ENCODE measurements around the gene IFI44. TPM values are rescaled to one million over a fixed set of nuclear protein-coding genes. Genes with fewer than 3 reads are reported as not detected.

IFI44 gene, protein sequence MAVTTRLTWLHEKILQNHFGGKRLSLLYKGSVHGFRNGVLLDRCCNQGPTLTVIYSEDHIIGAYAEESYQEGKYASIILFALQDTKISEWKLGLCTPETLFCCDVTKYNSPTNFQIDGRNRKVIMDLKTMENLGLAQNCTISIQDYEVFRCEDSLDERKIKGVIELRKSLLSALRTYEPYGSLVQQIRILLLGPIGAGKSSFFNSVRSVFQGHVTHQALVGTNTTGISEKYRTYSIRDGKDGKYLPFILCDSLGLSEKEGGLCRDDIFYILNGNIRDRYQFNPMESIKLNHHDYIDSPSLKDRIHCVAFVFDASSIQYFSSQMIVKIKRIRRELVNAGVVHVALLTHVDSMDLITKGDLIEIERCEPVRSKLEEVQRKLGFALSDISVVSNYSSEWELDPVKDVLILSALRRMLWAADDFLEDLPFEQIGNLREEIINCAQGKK
- total RNA-seq, result 10 to 100 TPM in 1 of 3 donors, 1 to 10 TPM in 2; 4.4 to 16.6 (median 7.2) TPM

DNA sequence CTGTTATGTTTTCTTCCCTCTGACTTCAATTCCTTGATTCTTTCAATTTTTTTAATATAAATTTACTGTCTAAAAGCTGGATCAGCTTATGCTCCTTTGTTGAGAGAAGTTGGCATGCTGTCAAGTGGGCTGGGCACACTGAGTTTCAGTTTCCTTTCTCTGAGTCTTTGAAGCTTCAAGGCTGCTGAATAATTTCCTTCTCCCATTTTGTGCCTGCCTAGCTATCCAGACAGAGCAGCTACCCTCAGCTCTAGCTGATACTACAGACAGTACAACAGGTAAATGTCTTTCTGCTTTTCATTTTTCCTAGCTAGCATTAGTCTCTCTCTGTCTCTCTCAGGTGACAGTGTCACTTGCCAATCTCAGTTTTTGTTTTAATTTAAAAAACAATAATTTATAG is at the start of gene IFI44:
TSS of gene IFI44 (plus strand) at position 204 of the 400 bp plus-strand sequence. CDS start 365 bp downstream, outside the sequence.
- ATAC-seq (peak; percentile 83 to 86), DNase-seq (peak; percentile 61)
- Mint-ChIP-seq H3K36me3 (ENCODE audit: insufficient read depth) (peaks cover 19% of the 10 kb centered on the region), H3K27me3 (ENCODE audit: low read depth) (no peaks in the 10 kb centered on the region), H3K4me1 (ENCODE audit: low read depth) (peaks cover 74% of the 10 kb centered on the region), H3K9me3 (peaks cover 11% of the 10 kb centered on the region), H3K4me3 (peak within 1 kb of the TSS; percentile 87)

GRCh38 chr1:78601068-78601467 is 48.6 kb upstream of the IFI44 start:
- Mint-ChIP-seq H3K4me3 (no peak overlapping the region), H3K4me1 (ENCODE audit: low read depth) (no peaks in the 10 kb centered on the region), H3K27me3 (ENCODE audit: low read depth) (peaks cover 4% of the 10 kb centered on the region), H3K36me3 (ENCODE audit: insufficient read depth) (no peaks in the 10 kb centered on the region), H3K9me3 (no peaks in the 10 kb centered on the region)
- ATAC-seq, result no peak
- DNase-seq, result no peak

- no peak overlapping the region for H3K4me3 Mint-ChIP-seq
- no peak for ATAC-seq
- no peaks in the 10 kb centered on the region for H3K4me1 Mint-ChIP-seq (ENCODE audit: low read depth)
- peaks cover 3% of the 10 kb centered on the region for H3K27me3 Mint-ChIP-seq (ENCODE audit: low read depth)
- no peaks in the 10 kb centered on the region for H3K9me3 Mint-ChIP-seq
- DNase-seq, result no peak
- no peaks in the 10 kb centered on the region for H3K36me3 Mint-ChIP-seq (ENCODE audit: insufficient read depth)
These were observed 46.4 kb upstream of the IFI44 start for GRCh38 chr1:78603206-78603605.

GRCh38 chr1:78604643-78605042 is 45.0 kb upstream of the IFI44 start:
- ATAC-seq, result no peak
- no peaks in the 10 kb centered on the region for H3K36me3 Mint-ChIP-seq (ENCODE audit: insufficient read depth)
- no peaks in the 10 kb centered on the region for H3K9me3 Mint-ChIP-seq
- H3K4me3 Mint-ChIP-seq, result no peak overlapping the region
- H3K4me1 Mint-ChIP-seq (ENCODE audit: low read depth), result no peaks in the 10 kb centered on the region
- no peak for DNase-seq
- peaks cover 3% of the 10 kb centered on the region for H3K27me3 Mint-ChIP-seq (ENCODE audit: low read depth)

- DNase-seq (no peak), ATAC-seq (no peak)
- no peaks in the 10 kb centered on the region for H3K9me3 Mint-ChIP-seq
- H3K27me3 Mint-ChIP-seq (ENCODE audit: low read depth), result peaks cover 3% of the 10 kb centered on the region
- H3K36me3 Mint-ChIP-seq (ENCODE audit: insufficient read depth), result no peaks in the 10 kb centered on the region
- no peak overlapping the region for H3K4me3 Mint-ChIP-seq
- H3K4me1 Mint-ChIP-seq (ENCODE audit: low read depth), result no peaks in the 10 kb centered on the region
These were observed 43.4 kb upstream of the IFI44 start for GRCh38 chr1:78606274-78606673.

DNA sequence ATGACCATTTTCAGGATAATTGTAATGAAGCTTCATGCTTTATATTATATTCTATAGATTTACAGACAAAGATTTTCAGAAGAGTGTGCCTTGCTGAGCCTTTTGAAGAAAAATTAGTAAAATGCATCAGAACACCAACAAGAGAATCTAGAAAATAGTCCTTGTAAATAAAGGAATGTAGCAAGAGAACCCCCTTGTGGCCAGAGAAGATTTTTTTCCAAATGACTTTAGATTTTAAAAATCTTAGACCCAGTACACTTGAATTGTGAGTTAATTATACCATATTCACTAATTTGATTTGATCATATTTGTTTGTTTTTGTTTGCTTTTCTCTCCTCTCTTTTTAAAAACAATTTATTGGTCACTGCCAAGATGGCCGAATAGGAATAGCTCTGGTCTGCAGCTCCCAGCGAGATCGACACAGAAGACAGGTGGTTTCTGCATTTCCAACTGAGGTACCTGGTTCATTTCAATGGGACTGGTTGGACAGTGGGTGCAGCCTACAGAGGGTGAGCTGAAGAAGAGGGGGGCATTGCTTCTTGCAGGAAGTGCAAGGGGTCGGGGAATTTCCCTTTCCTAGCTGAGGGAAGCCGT is 42.2 kb upstream of the IFI44 start:
- no peaks in the 10 kb centered on the region for H3K36me3 Mint-ChIP-seq (ENCODE audit: insufficient read depth)
- no peak for ATAC-seq
- no peaks in the 10 kb centered on the region for H3K4me1 Mint-ChIP-seq (ENCODE audit: low read depth)
- H3K27me3 Mint-ChIP-seq (ENCODE audit: low read depth), result peaks cover 3% of the 10 kb centered on the region
- no peak overlapping the region for H3K4me3 Mint-ChIP-seq
- no peaks in the 10 kb centered on the region for H3K9me3 Mint-ChIP-seq
- DNase-seq, result no peak

- DNase-seq (no peak), ATAC-seq (no peak)
- H3K4me1 Mint-ChIP-seq (ENCODE audit: low read depth), result no peaks in the 10 kb centered on the region
- H3K36me3 Mint-ChIP-seq (ENCODE audit: insufficient read depth), result no peaks in the 10 kb centered on the region
- no peak overlapping the region for H3K4me3 Mint-ChIP-seq
- H3K27me3 Mint-ChIP-seq (ENCODE audit: low read depth), result peaks cover 3% of the 10 kb centered on the region
- H3K9me3 Mint-ChIP-seq, result no peaks in the 10 kb centered on the region
These were observed 41.7 kb upstream of the IFI44 start for GRCh38 chr1:78607944-78608343.

GRCh38 chr1:78617615-78618026 is 32.0 kb upstream of the IFI44 start:
- ATAC-seq (peak; percentile 52 to 57), DNase-seq (peak; percentile 25)
- H3K36me3 Mint-ChIP-seq (ENCODE audit: insufficient read depth), result no peaks in the 10 kb centered on the region
- no peak overlapping the region for H3K4me3 Mint-ChIP-seq
- no peaks in the 10 kb centered on the region for H3K27me3 Mint-ChIP-seq (ENCODE audit: low read depth)
- H3K4me1 Mint-ChIP-seq (ENCODE audit: low read depth), result peaks cover 39% of the 10 kb centered on the region
- no peaks in the 10 kb centered on the region for H3K9me3 Mint-ChIP-seq

DNA sequence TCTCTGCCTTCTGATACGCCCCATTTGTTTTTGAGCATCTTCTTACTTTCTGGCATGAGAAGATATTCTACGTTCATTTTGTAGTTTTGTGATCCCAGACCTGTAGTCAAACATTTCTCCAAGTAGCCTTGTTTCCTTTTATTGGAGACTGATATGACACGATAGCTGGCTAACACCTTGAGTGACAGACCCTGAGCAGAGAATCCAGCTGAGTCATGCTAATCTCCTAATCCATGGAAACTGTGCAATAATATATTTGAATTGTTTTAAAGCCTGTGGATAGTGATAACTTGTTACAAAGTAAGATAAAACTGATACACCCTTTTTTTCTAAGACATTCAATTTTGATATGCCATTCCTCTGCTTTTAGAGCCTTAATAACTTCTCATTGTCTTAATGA is 30.6 kb upstream of the IFI44 start:
- H3K4me3 Mint-ChIP-seq, result peak overlapping the region; percentile 84
- peaks cover 6% of the 10 kb centered on the region for H3K36me3 Mint-ChIP-seq (ENCODE audit: insufficient read depth)
- H3K9me3 Mint-ChIP-seq, result no peaks in the 10 kb centered on the region

GRCh38 chr1:78619446-78619802 is 30.2 kb upstream of the IFI44 start:
- Mint-ChIP-seq H3K27me3 (ENCODE audit: low read depth) (no peaks in the 10 kb centered on the region), H3K4me3 (peak overlapping the region; percentile 84), H3K4me1 (ENCODE audit: low read depth) (peaks cover 54% of the 10 kb centered on the region), H3K9me3 (no peaks in the 10 kb centered on the region), H3K36me3 (ENCODE audit: insufficient read depth) (peaks cover 10% of the 10 kb centered on the region)
- no peak for DNase-seq
- ATAC-seq, result peak in 1 of 2 donors; percentile 10

More for the DNA sequence above, 30.6 kb upstream of the IFI44 start:
- Mint-ChIP-seq H3K27me3 (ENCODE audit: low read depth) (no peaks in the 10 kb centered on the region), H3K4me1 (ENCODE audit: low read depth) (peaks cover 50% of the 10 kb centered on the region)
- no peak for DNase-seq
- ATAC-seq, result no peak

DNA sequence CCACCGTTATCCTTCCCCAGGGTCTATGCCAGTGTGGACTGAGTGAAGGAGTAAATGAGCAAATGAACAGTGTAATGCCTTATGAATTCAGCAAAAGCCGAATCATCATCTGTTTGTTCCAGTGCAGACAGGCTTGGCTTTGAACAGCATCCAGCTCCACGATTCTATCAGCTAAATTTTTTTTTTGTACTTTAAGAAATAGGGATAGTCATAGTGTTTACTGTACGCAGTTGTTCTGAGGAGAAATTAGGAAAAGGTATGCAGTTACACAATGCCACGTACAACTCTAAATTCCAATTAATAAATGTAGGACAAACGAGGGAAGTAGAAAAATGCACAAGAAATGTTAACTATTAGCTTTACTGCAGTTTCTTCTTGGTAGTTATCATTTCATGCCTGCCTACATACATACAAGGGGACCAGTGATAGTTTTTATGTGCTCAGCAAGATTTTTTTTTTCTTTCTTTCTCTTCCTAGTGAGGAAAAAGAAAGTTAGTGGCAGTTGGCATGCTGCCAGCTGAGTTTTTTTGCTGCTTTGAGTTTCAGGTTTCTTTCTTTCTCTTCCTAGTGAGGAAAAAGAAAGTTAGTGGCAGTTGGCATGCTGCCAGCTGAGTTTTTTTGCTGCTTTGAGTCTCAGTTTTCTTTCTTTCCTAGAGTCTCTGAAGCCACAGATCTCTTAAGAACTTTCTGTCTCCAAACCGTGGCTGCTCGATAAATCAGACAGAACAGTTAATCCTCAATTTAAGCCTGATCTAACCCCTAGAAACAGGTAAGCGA is 29.6 kb upstream of the IFI44 start, which contains the start of gene IFI44L:
TSS of gene IFI44L (plus strand) at position 646 of the 777 bp plus-strand sequence. CDS start 7,468 bp downstream, outside the sequence.
- DNase-seq (peak; percentile 68), ATAC-seq (peak; percentile 49 to 54)
- Mint-ChIP-seq H3K4me3 (peak within 1 kb of the TSS; percentile 84), H3K4me1 (ENCODE audit: low read depth) (peaks cover 60% of the 10 kb centered on the region), H3K9me3 (no peaks in the 10 kb centered on the region), H3K27me3 (ENCODE audit: low read depth) (no peaks in the 10 kb centered on the region), H3K36me3 (ENCODE audit: insufficient read depth) (peaks cover 15% of the 10 kb centered on the region)

DNA sequence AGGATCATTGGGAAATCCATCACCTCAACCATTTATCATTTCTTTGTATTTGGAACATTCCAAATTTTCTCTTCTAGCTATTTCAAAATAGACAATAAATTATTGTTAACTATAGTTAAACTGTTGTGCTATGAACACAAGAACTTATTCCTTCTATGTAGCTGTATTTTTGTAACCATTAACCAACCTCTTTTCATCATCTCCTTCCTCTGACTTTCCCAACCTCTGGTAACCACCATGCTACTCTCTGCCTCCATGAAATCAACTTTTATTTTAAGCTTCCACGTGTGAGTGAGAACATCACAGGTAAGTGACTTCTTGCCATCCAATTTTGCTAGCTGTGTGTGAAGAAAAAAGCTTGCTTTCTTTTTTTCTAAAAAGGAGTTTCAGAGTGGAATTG is 29.0 kb upstream of the IFI44 start:
- Mint-ChIP-seq H3K4me1 (ENCODE audit: low read depth) (peaks cover 65% of the 10 kb centered on the region), H3K4me3 (peak overlapping the region; percentile 84), H3K36me3 (ENCODE audit: insufficient read depth) (peaks cover 19% of the 10 kb centered on the region), H3K27me3 (ENCODE audit: low read depth) (no peaks in the 10 kb centered on the region), H3K9me3 (no peaks in the 10 kb centered on the region)
- ATAC-seq (no peak), DNase-seq (no peak)

DNA sequence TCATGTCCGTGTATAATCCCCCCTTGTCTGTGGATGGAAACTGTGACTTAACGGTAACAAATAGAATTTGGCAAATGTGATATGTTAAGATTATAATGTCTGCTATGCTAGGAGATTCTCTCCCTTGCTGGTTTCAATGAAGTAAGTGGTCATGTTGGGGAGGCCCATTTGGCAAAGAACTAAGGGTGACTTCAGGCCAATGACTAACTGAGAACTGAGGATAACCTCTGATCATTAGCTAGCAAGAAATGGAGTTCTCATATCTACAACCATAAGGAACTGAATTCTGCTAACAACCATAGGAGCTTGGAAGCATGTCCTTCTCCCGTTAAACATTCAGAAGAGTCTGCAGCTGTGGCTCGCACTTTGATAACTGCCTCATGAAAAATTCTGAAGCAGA is 27.1 kb upstream of the IFI44 start:
- H3K9me3 Mint-ChIP-seq, result no peaks in the 10 kb centered on the region
- peaks cover 72% of the 10 kb centered on the region for H3K4me1 Mint-ChIP-seq (ENCODE audit: low read depth)
- peaks cover 26% of the 10 kb centered on the region for H3K36me3 Mint-ChIP-seq (ENCODE audit: insufficient read depth)
- peak overlapping the region; percentile 81 for H3K4me3 Mint-ChIP-seq
- DNase-seq (no peak), ATAC-seq (no peak)
- no peaks in the 10 kb centered on the region for H3K27me3 Mint-ChIP-seq (ENCODE audit: low read depth)

- H3K27me3 Mint-ChIP-seq (ENCODE audit: low read depth), result no peaks in the 10 kb centered on the region
- peaks cover 64% of the 10 kb centered on the region for H3K4me1 Mint-ChIP-seq (ENCODE audit: low read depth)
- H3K9me3 Mint-ChIP-seq, result no peaks in the 10 kb centered on the region
- H3K36me3 Mint-ChIP-seq (ENCODE audit: insufficient read depth), result peaks cover 30% of the 10 kb centered on the region
- no peak for ATAC-seq
- peak overlapping the region; percentile 81 for H3K4me3 Mint-ChIP-seq
- no peak for DNase-seq
These were observed 25.6 kb upstream of the IFI44 start for GRCh38 chr1:78624035-78624434.

Data from activated T-cell treated with anti-CD3 and anti-CD28 coated beads, Interleukin-2, amount 50 U/mL, for 4 hours (primary cell).